Right lobe of liver (tissue), 4 donors: ENCODE data around the gene SEZ6L.

Experiments used
- CTCF ChIP-seq, 4 donors: fragments of 200-600 bp in 3 of 4; fragments of 450-650 bp in 1 of 4; IDR thresholded peaks; one replicate each; pipeline versions ENCODE4 v1.5.1 to v1.8.0; 2016 to 2022; ENCODE audit warnings: antibody characterized with exemption in 4 of 4, mild to moderate bottlenecking in 2 of 4
- POLR2A ChIP-seq: fragments of 450-650 bp; IDR thresholded peaks from one replicate; pipeline ENCODE4 v1.6.1; 2017; ENCODE audit warnings: antibody characterized with exemption, mild to moderate bottlenecking
- donor health status: DM: no; HTN: no; CAD: no.
- donor health status: DM: no; HTN: no; CAD: no.
- donor health status: DM: no; HTN: yes; CAD: no.

- no peak for TF ChIP-seq CTCF (IDR thresholded peaks at IDR 0.05)
- no peak for TF ChIP-seq POLR2A
Measured at GRCh38 chr22:26170795-26171580, 1.7 kb downstream of the SEZ6L start.
